Osteocyte (in vitro differentiated cells): ENCODE results near the gene PLA2G4E. TPM values are rescaled to one million over a fixed set of nuclear protein-coding genes. Genes with fewer than 3 reads are reported as not detected.

Experiments
- DNase-seq: peaks from one replicate; pipeline ENCODE4 v3.0.0; 2021; ENCODE audit warnings: mixed read lengths; ENCODE audit not compliant: unreplicated experiment; ENCODE audit errors: extremely low spot score
- H3K27ac Mint-ChIP-seq: one replicate; pipeline ENCODE4 v1.8.0; 2021; ENCODE audit warnings: mild to moderate bottlenecking, mixed read lengths; ENCODE audit not compliant: unreplicated experiment
- H3K27me3 Mint-ChIP-seq: one replicate; pipeline ENCODE4 v1.8.0; 2021; ENCODE audit warnings: mixed read lengths; ENCODE audit not compliant: unreplicated experiment
- H3K36me3 Mint-ChIP-seq: one replicate; pipeline ENCODE4 v1.8.0; 2021; ENCODE audit warnings: mixed read lengths; ENCODE audit not compliant: unreplicated experiment
- H3K4me1 Mint-ChIP-seq: one replicate; pipeline ENCODE4 v1.8.0; 2021; ENCODE audit warnings: mixed read lengths; ENCODE audit not compliant: unreplicated experiment
- H3K4me3 Mint-ChIP-seq: one replicate; pipeline ENCODE4 v1.8.0; 2021; ENCODE audit warnings: mild to moderate bottlenecking, moderate library complexity, mixed read lengths; ENCODE audit not compliant: unreplicated experiment
- H3K9me3 Mint-ChIP-seq: one replicate; pipeline ENCODE4 v1.8.0; 2021; ENCODE audit warnings: mixed read lengths; ENCODE audit not compliant: unreplicated experiment
- CTCF ChIP-seq: fragments of 200-600 bp; sonication (generic); IDR thresholded peaks from 2 replicates; pipeline ENCODE4 v1.5.0; 2021; ENCODE audit warnings: antibody characterized with exemption, mild to moderate bottlenecking, moderate library complexity
- total RNA-seq: library from RNA; stranded (reverse); gene quantifications from 2 replicates; pipeline ENCODE4 v1.2.1, GENCODE V29; 2021

Gene PLA2G4E
- total RNA-seq, 1 donor from 2014 or later = not detected

- no peak for DNase-seq
- Mint-ChIP-seq H3K4me3 (no peak overlapping the region), H3K9me3 (no peaks in the 10 kb centered on the region), H3K4me1 (peaks cover 7% of the 10 kb centered on the region), H3K36me3 (no peaks in the 10 kb centered on the region), H3K27ac (no peak overlapping the region), H3K27me3 (peaks cover 15% of the 10 kb centered on the region)
- TF ChIP-seq CTCF = no peak
Measured at GRCh38 chr15:41980654-41981323, 40.1 kb downstream of the PLA2G4E start.

- peaks cover 20% of the 10 kb centered on the region for H3K27me3 Mint-ChIP-seq
- no peak overlapping the region for H3K27ac Mint-ChIP-seq
- no peaks in the 10 kb centered on the region for H3K36me3 Mint-ChIP-seq
- H3K9me3 Mint-ChIP-seq = no peaks in the 10 kb centered on the region
- no peaks in the 10 kb centered on the region for H3K4me1 Mint-ChIP-seq
- DNase-seq = no peak
- H3K4me3 Mint-ChIP-seq = no peak overlapping the region
- TF ChIP-seq CTCF = no peak
Measured at GRCh38 chr15:41979493-41980266, 41.2 kb downstream of the PLA2G4E start.

GRCh38 chr15:41978534-41978933 is 42.3 kb downstream of the PLA2G4E start:
- Mint-ChIP-seq H3K27ac (no peak overlapping the region), H3K27me3 (peaks cover 28% of the 10 kb centered on the region), H3K9me3 (no peaks in the 10 kb centered on the region), H3K4me1 (no peaks in the 10 kb centered on the region), H3K4me3 (no peak overlapping the region), H3K36me3 (no peaks in the 10 kb centered on the region)
- no peak for TF ChIP-seq CTCF
- no peak for DNase-seq

GRCh38 chr15:41977757-41978383 is 43.0 kb downstream of the PLA2G4E start:
- no peaks in the 10 kb centered on the region for H3K9me3 Mint-ChIP-seq
- peaks cover 4% of the 10 kb centered on the region for H3K4me1 Mint-ChIP-seq
- no peak for DNase-seq
- H3K4me3 Mint-ChIP-seq = no peak overlapping the region
- no peak overlapping the region for H3K27ac Mint-ChIP-seq
- TF ChIP-seq CTCF = no peak
- H3K36me3 Mint-ChIP-seq = no peaks in the 10 kb centered on the region
- H3K27me3 Mint-ChIP-seq = peaks cover 28% of the 10 kb centered on the region

GRCh38 chr15:41975669-41976068 is 45.2 kb downstream of the PLA2G4E start:
- peaks cover 28% of the 10 kb centered on the region for H3K27me3 Mint-ChIP-seq
- H3K9me3 Mint-ChIP-seq = no peaks in the 10 kb centered on the region
- no peaks in the 10 kb centered on the region for H3K36me3 Mint-ChIP-seq
- DNase-seq = no peak
- no peak for TF ChIP-seq CTCF
- no peak overlapping the region for H3K27ac Mint-ChIP-seq
- H3K4me1 Mint-ChIP-seq = peaks cover 15% of the 10 kb centered on the region
- no peak overlapping the region for H3K4me3 Mint-ChIP-seq
